BE2C (cell line): ENCODE data around the gene TRMU.

Experiments
- DNase-seq: peaks from one replicate; pipeline ENCODE4 v3.0.0-alpha.2; 2020
- H3K27me3 ChIP-seq: fragments of 250-450 bp; sonication (Bioruptor Pico); 2 replicates; pipeline ENCODE4 v1.5.1; 2020; ENCODE audit warnings: mild to moderate bottlenecking
- H3K36me3 ChIP-seq: fragments of 250-450 bp; sonication (Bioruptor Pico); 2 replicates; pipeline ENCODE4 v1.5.1; 2020; ENCODE audit warnings: mild to moderate bottlenecking
- H3K4me1 ChIP-seq: fragments of 250-450 bp; sonication (Bioruptor Pico); 2 replicates; pipeline ENCODE4 v1.5.1; 2020
- H3K4me3 ChIP-seq: 2 replicates; pipeline ENCODE4 v1.5.1; 2011; ENCODE audit warnings: low read depth, low read length
- H3K9me3 ChIP-seq: fragments of 250-450 bp; sonication (Bioruptor Pico); 2 replicates; pipeline ENCODE4 v1.5.1; 2020
- TF ChIP-seq, protein P1 (sequence below): IDR thresholded peaks from 2 replicates; pipeline ENCODE4 v1.5.1; 2012; ENCODE audit warnings: mild to moderate bottlenecking, low read depth, low read length

The TRMU gene

DNA sequence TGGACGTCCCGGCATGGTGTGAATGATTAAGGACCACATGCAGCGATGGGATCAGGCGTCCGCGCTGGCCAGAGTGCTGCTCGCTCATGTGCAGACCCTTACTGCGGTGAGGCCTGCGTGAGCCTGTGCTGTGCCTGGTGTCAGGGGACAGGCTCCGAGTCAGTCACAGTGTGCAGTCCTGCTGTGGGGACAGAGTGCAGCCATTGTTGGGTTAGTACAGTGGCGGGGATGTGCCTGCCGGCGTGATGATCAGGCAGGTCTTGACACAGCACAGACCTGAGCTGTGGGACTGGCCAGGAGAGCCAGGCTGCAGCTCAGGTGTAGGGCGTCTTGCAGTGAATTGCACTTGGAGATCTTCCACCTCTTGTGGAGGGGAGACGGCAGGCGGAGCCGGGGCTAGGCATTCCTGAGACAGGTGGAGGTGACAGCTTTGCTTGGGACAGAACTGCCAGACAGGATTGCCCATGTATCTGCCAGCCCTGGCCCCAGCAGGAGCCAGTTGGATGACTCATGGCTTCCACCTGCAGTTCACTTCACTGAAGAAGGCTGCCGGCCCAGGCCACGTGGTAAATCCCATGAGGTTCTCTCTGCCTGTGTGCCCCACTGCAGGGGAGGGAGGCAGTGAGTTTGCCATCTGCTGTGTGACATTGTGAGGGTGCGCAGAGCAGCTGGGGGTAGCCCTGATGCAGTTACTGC, 17.3 kb downstream of the TRMU start:
- TF ChIP-seq, protein P1, sequence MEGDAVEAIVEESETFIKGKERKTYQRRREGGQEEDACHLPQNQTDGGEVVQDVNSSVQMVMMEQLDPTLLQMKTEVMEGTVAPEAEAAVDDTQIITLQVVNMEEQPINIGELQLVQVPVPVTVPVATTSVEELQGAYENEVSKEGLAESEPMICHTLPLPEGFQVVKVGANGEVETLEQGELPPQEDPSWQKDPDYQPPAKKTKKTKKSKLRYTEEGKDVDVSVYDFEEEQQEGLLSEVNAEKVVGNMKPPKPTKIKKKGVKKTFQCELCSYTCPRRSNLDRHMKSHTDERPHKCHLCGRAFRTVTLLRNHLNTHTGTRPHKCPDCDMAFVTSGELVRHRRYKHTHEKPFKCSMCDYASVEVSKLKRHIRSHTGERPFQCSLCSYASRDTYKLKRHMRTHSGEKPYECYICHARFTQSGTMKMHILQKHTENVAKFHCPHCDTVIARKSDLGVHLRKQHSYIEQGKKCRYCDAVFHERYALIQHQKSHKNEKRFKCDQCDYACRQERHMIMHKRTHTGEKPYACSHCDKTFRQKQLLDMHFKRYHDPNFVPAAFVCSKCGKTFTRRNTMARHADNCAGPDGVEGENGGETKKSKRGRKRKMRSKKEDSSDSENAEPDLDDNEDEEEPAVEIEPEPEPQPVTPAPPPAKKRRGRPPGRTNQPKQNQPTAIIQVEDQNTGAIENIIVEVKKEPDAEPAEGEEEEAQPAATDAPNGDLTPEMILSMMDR = no peak
- no peak overlapping the region for H3K4me3 ChIP-seq
- peaks cover 84% of the 10 kb centered on the region for H3K36me3 ChIP-seq

GRCh38 chr22:46353483-46354105, 18.1 kb downstream of the TRMU start:
- no peaks in the 10 kb centered on the region for H3K9me3 ChIP-seq
- peaks cover 22% of the 10 kb centered on the region for H3K4me1 ChIP-seq
- H3K4me3 ChIP-seq = no peak overlapping the region
- H3K27me3 ChIP-seq = no peaks in the 10 kb centered on the region
- H3K36me3 ChIP-seq = peaks cover 77% of the 10 kb centered on the region
- no peak for DNase-seq
- TF ChIP-seq, protein P1 = no peak

More for the DNA sequence above, 17.3 kb downstream of the TRMU start:
- DNase-seq = peak; percentile 90
- Histone ChIP-seq H3K27me3 (no peaks in the 10 kb centered on the region), H3K4me1 (peaks cover 22% of the 10 kb centered on the region), H3K9me3 (no peaks in the 10 kb centered on the region)

DNA sequence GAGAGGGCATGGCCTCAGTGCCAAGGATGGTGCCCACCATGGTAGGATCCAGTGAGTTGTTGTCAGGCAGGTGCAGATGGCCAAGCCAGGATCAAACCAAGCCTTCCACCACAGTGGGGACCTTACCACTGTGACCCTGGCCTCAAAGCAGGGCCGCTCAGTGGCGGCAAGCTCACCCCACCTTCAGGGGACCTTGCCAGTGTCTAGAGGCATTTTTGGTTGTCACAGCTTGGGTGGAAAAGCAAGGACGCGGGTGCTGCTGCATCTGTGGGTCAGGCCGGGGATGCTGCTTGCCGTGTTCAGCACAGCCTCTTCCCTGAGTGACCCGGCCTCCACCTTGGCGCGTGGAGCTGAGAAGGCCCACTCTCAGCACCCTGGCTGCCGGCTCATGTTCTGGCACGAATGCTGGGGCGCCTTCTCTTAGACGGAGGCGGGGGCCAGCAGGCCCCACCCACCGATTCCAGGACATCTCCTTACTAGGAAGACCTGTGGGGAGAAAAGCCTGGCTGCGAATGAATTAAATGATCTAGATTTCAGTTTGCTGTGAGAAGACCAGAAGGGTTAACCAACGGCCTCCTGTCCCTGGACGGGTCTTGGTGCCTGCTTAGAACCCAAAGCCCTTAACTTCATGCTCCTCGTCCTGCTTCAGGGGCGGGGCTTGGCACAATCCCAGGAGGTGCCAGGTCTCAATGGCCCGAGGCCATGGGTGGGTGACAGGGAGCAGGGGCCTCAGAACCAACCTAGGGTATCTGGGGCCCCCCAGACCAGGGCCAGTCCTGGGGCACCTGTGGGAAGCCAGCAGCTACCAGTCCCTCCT, 18.9 kb downstream of the TRMU start:
- no peak overlapping the region for H3K4me3 ChIP-seq
- no peaks in the 10 kb centered on the region for H3K27me3 ChIP-seq
- no peaks in the 10 kb centered on the region for H3K9me3 ChIP-seq
- peaks cover 73% of the 10 kb centered on the region for H3K36me3 ChIP-seq
- peaks cover 22% of the 10 kb centered on the region for H3K4me1 ChIP-seq
- TF ChIP-seq, protein P1 = no peak
- DNase-seq = no peak

- Histone ChIP-seq H3K9me3 (no peaks in the 10 kb centered on the region), H3K27me3 (no peaks in the 10 kb centered on the region), H3K4me3 (no peak overlapping the region), H3K4me1 (peaks cover 22% of the 10 kb centered on the region), H3K36me3 (peaks cover 70% of the 10 kb centered on the region)
- TF ChIP-seq, protein P1 = no peak
- no peak for DNase-seq
Measured at GRCh38 chr22:46354993-46355305, 19.4 kb downstream of the TRMU start.

- Histone ChIP-seq H3K27me3 (no peaks in the 10 kb centered on the region), H3K9me3 (no peaks in the 10 kb centered on the region), H3K4me1 (peaks cover 22% of the 10 kb centered on the region), H3K4me3 (no peak overlapping the region), H3K36me3 (peaks cover 66% of the 10 kb centered on the region)
- peak; percentile 88 for DNase-seq
- TF ChIP-seq, protein P1 = peak; percentile 92
Measured at GRCh38 chr22:46355369-46355995, 20.0 kb downstream of the TRMU start.
